Keratinocyte (primary cell): Measurements from ENCODE around the gene ZNF324B. TPM values are rescaled to one million over a fixed set of nuclear protein-coding genes. Genes with fewer than 3 reads are reported as not detected.
"Not testable (repeated sequence)": the region's sequence is repeated elsewhere in the genome, so short reads cannot be mapped to it uniquely, and the experiment has no call there.

Experiments
- DNase-seq: peaks from one replicate; pipeline ENCODE4 v3.0.0-alpha.2; 2011; ENCODE audit warnings: low read depth, missing footprints, low spot score
- FAIRE-seq: peaks from 2 replicates; lab custom pipeline; 2011; peaks lifted over from hg19 to GRCh38; lab: Jason Lieb, UNC
- H2AFZ ChIP-seq: 2 replicates; pipeline ENCODE4 v1.6.0; 2012; ENCODE audit warnings: low read length, control low read depth, inconsistent platforms; ENCODE audit not compliant: control insufficient read depth
- H3K27ac ChIP-seq: 2 replicates; pipeline ENCODE4 v1.5.1; 2011; ENCODE audit warnings: low read length; ENCODE audit not compliant: control insufficient read depth, insufficient read depth
- H3K27me3 ChIP-seq: 3 replicates; pipeline ENCODE4 v1.6.0; 2011; ENCODE audit warnings: low read length; ENCODE audit not compliant: control insufficient read depth, insufficient read depth; ENCODE audit errors: extremely low read depth
- H3K36me3 ChIP-seq, 2 experiments: 2 replicates in 1 of 2; 3 replicates in 1 of 2; pipeline ENCODE4 v1.5.1; 2011; ENCODE audit warnings: low read length in 2 of 2, mild to moderate bottlenecking in 1 of 2; ENCODE audit not compliant: control insufficient read depth in 2 of 2, insufficient read depth in 2 of 2; ENCODE audit errors: extremely low read depth in 1 of 2
- H3K4me1 ChIP-seq: 3 replicates; pipeline ENCODE4 v1.5.1; 2011; ENCODE audit warnings: low read length; ENCODE audit not compliant: control insufficient read depth, insufficient read depth; ENCODE audit errors: extremely low read depth
- H3K4me2 ChIP-seq: 3 replicates; pipeline ENCODE4 v1.6.0; 2011; ENCODE audit warnings: low read depth, low read length; ENCODE audit not compliant: control insufficient read depth, insufficient read depth; ENCODE audit errors: extremely low read depth
- H3K4me3 ChIP-seq, 3 experiments: fragments of 200-600 bp in 1 of 3; sonication (generic) in 1 of 3; 2 replicates in 2 of 3; 3 replicates in 1 of 3; pipeline ENCODE4 v1.5.1; 2011 to 2016; ENCODE audit warnings: low read length in 3 of 3, mild to moderate bottlenecking in 3 of 3, control low read depth in 2 of 3, inconsistent platforms in 1 of 3, low read depth in 1 of 3, mixed read lengths in 1 of 3, mixed run types in 1 of 3, moderate library complexity in 1 of 3; ENCODE audit not compliant: control insufficient read depth in 2 of 3, insufficient read depth in 2 of 3; ENCODE audit errors: extremely low read depth in 1 of 3
- H3K79me2 ChIP-seq: 2 replicates; pipeline ENCODE4 v1.6.0; 2012; ENCODE audit warnings: low read length; ENCODE audit not compliant: control insufficient read depth, insufficient read depth
- H3K9ac ChIP-seq: 3 replicates; pipeline ENCODE4 v1.6.0; 2011; ENCODE audit warnings: low read length; ENCODE audit not compliant: control insufficient read depth, insufficient read depth; ENCODE audit errors: extremely low read depth
- H3K9me1 ChIP-seq: 3 replicates; pipeline ENCODE4 v1.6.0; 2011; ENCODE audit warnings: low read length; ENCODE audit not compliant: control insufficient read depth, insufficient read depth; ENCODE audit errors: extremely low read depth
- H3K9me3 ChIP-seq: 2 replicates; pipeline ENCODE4 v1.5.1; 2012; ENCODE audit warnings: low read depth, low read length; ENCODE audit not compliant: control insufficient read depth
- H4K20me1 ChIP-seq: 3 replicates; pipeline ENCODE4 v1.6.0; 2011; ENCODE audit warnings: low read length; ENCODE audit not compliant: control insufficient read depth, insufficient read depth; ENCODE audit errors: extremely low read depth
- EZH2 ChIP-seq: IDR thresholded peaks from one replicate; pipeline ENCODE4 v1.6.1; 2012; ENCODE audit warnings: inconsistent platforms, mild to moderate bottlenecking, low read length, moderate library complexity
- dilution Hi-C: fragments of 300-500 bp; cut with MboI; formaldehyde crosslinking; loops from one replicate; pipeline ENCODE4 v1.7.0; 2020; ENCODE audit warnings: low sequenced_read_pairs; ENCODE audit not compliant: extremely low pct_ligation_motif_present
- polyA minus RNA-seq, 3 experiments: library from RNA; depleted of rRNA, polyadenylated mRNA; stranded (reverse); fragments of >200 nt; gene quantifications; 1 replicate in 1 of 3; 2 replicates in 1 of 3; 3 replicates in 1 of 3; pipeline ENCODE4 v1.2.3, GENCODE V29; 2011
- polyA plus RNA-seq, 5 experiments: library from polyadenylated mRNA; depleted of rRNA in 3 of 5; stranded (reverse) in 3 of 5; stranded (forward) in 1 of 5; unstranded in 1 of 5; fragments of >200 nt; gene quantifications; 1 replicate in 1 of 5; 2 replicates in 3 of 5; 3 replicates in 1 of 5; pipeline versions ENCODE4 v1.2.1 to v1.2.3, GENCODE V29; 2011 to 2012; ENCODE audit warnings: missing spikeins in 2 of 5, low read depth in 1 of 5, low replicate concordance in 1 of 5
- TF ChIP-seq, protein P1 (sequence below), 3 experiments: IDR thresholded peaks in 1 of 3; conservative IDR thresholded peaks in 1 of 3; optimal IDR thresholded peaks in 1 of 3; 2 replicates in 2 of 3; 3 replicates in 1 of 3; pipeline versions ENCODE3 to v1.5.1; 2011; ENCODE audit warnings: low read length in 3 of 3, mild to moderate bottlenecking in 3 of 3, moderate library complexity in 2 of 3, control low read depth in 1 of 3, inconsistent platforms in 1 of 3; ENCODE audit not compliant: insufficient read depth in 2 of 3; ENCODE audit errors: extremely low read depth in 1 of 3

ZNF324B gene
- polyA plus RNA-seq (2.0 to 3.5 TPM (median 2.5 TPM) in 3 replicates), polyA minus RNA-seq (4.2 to 7.2 TPM (median 5.7 TPM) in 3 replicates)
- 3.0 TPM for polyA plus RNA-seq (2011; ENCODE audit: low read depth)
- 1.1 and 1.7 TPM in 2 replicates for polyA plus RNA-seq (2011; cell fraction: cytosol; rRNA removed)
- 5.1 and 5.6 TPM in 2 replicates for polyA plus RNA-seq (2011; cell fraction: nucleus; rRNA removed)
- polyA plus RNA-seq (2012; ENCODE audit: low replicate concordance), result 3.1 TPM in 2 replicates
- 4.4 TPM for polyA minus RNA-seq (2011; cell fraction: cytosol; rRNA and poly(A)+ RNA removed)
- 7.9 and 9.9 TPM in 2 replicates for polyA minus RNA-seq (2011; cell fraction: nucleus; rRNA and poly(A)+ RNA removed)

- Histone ChIP-seq H4K20me1 (no peaks in the 10 kb centered on the region), H3K27me3 (no peaks in the 10 kb centered on the region), H3K9me1 (no peaks in the 10 kb centered on the region), H3K4me3 (peak within 1 kb of the TSS; percentile 81 to 91 (median 82)), H3K4me1 (peaks cover 11% of the 10 kb centered on the region), H3K9ac (peak within 1 kb of the TSS; percentile 75), H3K4me2 (peak within 1 kb of the TSS; percentile 97), H2AFZ (peak within 1 kb of the TSS; percentile 96), H3K79me2 (no peaks in the 10 kb centered on the region), H3K36me3 (peaks cover 9% of the 10 kb centered on the region in 2 experiments), H3K27ac (peak within 1 kb of the TSS; percentile 43), H3K9me3 (peaks cover 2% of the 10 kb centered on the region)
- FAIRE-seq, result peak; percentile 61
- dilution Hi-C loops, result no loop called here
- no peak for TF ChIP-seq EZH2
- TF ChIP-seq, protein P1, sequence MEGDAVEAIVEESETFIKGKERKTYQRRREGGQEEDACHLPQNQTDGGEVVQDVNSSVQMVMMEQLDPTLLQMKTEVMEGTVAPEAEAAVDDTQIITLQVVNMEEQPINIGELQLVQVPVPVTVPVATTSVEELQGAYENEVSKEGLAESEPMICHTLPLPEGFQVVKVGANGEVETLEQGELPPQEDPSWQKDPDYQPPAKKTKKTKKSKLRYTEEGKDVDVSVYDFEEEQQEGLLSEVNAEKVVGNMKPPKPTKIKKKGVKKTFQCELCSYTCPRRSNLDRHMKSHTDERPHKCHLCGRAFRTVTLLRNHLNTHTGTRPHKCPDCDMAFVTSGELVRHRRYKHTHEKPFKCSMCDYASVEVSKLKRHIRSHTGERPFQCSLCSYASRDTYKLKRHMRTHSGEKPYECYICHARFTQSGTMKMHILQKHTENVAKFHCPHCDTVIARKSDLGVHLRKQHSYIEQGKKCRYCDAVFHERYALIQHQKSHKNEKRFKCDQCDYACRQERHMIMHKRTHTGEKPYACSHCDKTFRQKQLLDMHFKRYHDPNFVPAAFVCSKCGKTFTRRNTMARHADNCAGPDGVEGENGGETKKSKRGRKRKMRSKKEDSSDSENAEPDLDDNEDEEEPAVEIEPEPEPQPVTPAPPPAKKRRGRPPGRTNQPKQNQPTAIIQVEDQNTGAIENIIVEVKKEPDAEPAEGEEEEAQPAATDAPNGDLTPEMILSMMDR (optimal IDR thresholded peaks at IDR 0.05 in 1 of 3, IDR thresholded peaks at IDR 0.05 in 1 of 3, conservative IDR thresholded peaks at IDR 0.05 in 1 of 3; ENCODE audit: extremely low read depth in 1 of 3, insufficient read depth in 2 of 3, low read length in 3 of 3), result no peak
- peak; percentile 61 for DNase-seq
These were observed at the start of gene ZNF324B for GRCh38 chr19:58451358-58452101. Gene ZNF324B (plus strand): TSS chr19:58451622. CDS start chr19:58453702, 2,080 bp downstream.

GRCh38 chr19:58401840-58402421 lies 49.5 kb upstream of the ZNF324B start:
- no peaks in the 10 kb centered on the region for H3K27me3 ChIP-seq
- H3K4me2 ChIP-seq, result peak overlapping the region; percentile 76
- peak overlapping the region; percentile 55 to 73 (median 67) for H3K4me3 ChIP-seq
- no peak for TF ChIP-seq EZH2
- H3K79me2 ChIP-seq, result peaks cover 5% of the 10 kb centered on the region
- H3K9me3 ChIP-seq, result no peaks in the 10 kb centered on the region
- H3K4me1 ChIP-seq, result peaks cover 11% of the 10 kb centered on the region
- no peak for FAIRE-seq
- no peak overlapping the region for H2AFZ ChIP-seq
- no peaks in the 10 kb centered on the region for H3K9me1 ChIP-seq
- no peaks in the 10 kb centered on the region for H3K36me3 ChIP-seq
- peak overlapping the region; percentile 49 for H3K27ac ChIP-seq
- H3K9ac ChIP-seq, result peak overlapping the region; percentile 72
- DNase-seq, result no peak
- H4K20me1 ChIP-seq, result no peaks in the 10 kb centered on the region
- dilution Hi-C loops, result no loop called here

- Histone ChIP-seq H3K79me2 (peaks cover 22% of the 10 kb centered on the region), H3K4me1 (peaks cover 20% of the 10 kb centered on the region)
- H3K9me1 ChIP-seq, dilution Hi-C loops, FAIRE-seq, H3K27me3 ChIP-seq, H3K36me3 ChIP-seq, H3K4me2 ChIP-seq, H3K4me3 ChIP-seq, H2AFZ ChIP-seq, H3K9ac ChIP-seq, H4K20me1 ChIP-seq, DNase-seq, H3K27ac ChIP-seq, H3K9me3 ChIP-seq: not testable (repeated sequence)
These were observed 47.4 kb upstream of the ZNF324B start for GRCh38 chr19:58403920-58404478.
